Measurements from ENCODE around the gene OPHN1. TPM values are rescaled to one million over a fixed set of nuclear protein-coding genes. Genes with fewer than 3 reads are reported as not detected.

OPHN1 gene
- polyA plus RNA-seq, 1 donor from 2014 or later = 7.6 TPM

- Histone ChIP-seq H3K27ac (ENCODE audit: low read length) (no peak overlapping the region), H3K36me3 (ENCODE audit: insufficient read depth, low read length) (no peaks in the 10 kb centered on the region), H2AFZ (ENCODE audit: low read depth, low read length) (no peak overlapping the region), H3K9me3 (ENCODE audit: low read length) (no peaks in the 10 kb centered on the region), H3K79me2 (replicated peaks; ENCODE audit: insufficient read depth, low read length) (no peaks in the 10 kb centered on the region), H3K27me3 (ENCODE audit: insufficient read depth, low read depth, low read length) (no peaks in the 10 kb centered on the region), H3K4me2 (ENCODE audit: low read length) (no peak overlapping the region), H3K9me2 (ENCODE audit: insufficient read depth, low read length) (no peaks in the 10 kb centered on the region), H4K20me1 (ENCODE audit: insufficient read depth) (no peaks in the 10 kb centered on the region), H3K9ac (ENCODE audit: low read length) (no peak overlapping the region), H3K4me3 (ENCODE audit: low read length) (no peak overlapping the region), H3F3A (ENCODE audit: insufficient read depth, low read length, poor library complexity, severe bottlenecking) (no peaks in the 10 kb centered on the region)
- TF ChIP-seq RAD21 (conservative IDR thresholded peaks at IDR 0.05) (no peak), REST (IDR thresholded peaks at IDR 0.05; ENCODE audit: borderline replicate concordance) (no peak)
Observed at GRCh38 chrX:68113837-68114572, 319.3 kb downstream of the OPHN1 start.

- no peaks in the 10 kb centered on the region for H3K27me3 ChIP-seq (ENCODE audit: insufficient read depth, low read depth, low read length)
- H2AFZ ChIP-seq (ENCODE audit: low read depth, low read length) = no peak overlapping the region
- H3K79me2 ChIP-seq (replicated peaks; ENCODE audit: insufficient read depth, low read length) = no peaks in the 10 kb centered on the region
- no peaks in the 10 kb centered on the region for H3K9me3 ChIP-seq (ENCODE audit: low read length)
- no peaks in the 10 kb centered on the region for H3K36me3 ChIP-seq (ENCODE audit: insufficient read depth, low read length)
- no peak overlapping the region for H3K27ac ChIP-seq (ENCODE audit: low read length)
- no peaks in the 10 kb centered on the region for H3F3A ChIP-seq (ENCODE audit: insufficient read depth, low read length, poor library complexity, severe bottlenecking)
- H3K9me2 ChIP-seq (ENCODE audit: insufficient read depth, low read length) = no peaks in the 10 kb centered on the region
- no peak overlapping the region for H3K4me3 ChIP-seq (ENCODE audit: low read length)
- H3K9ac ChIP-seq (ENCODE audit: low read length) = no peak overlapping the region
- no peak for TF ChIP-seq EZH2 (IDR thresholded peaks at IDR 0.05; ENCODE audit: borderline replicate concordance, insufficient read depth, low read length, poor library complexity, severe bottlenecking)
- no peak for TF ChIP-seq CTCF (IDR thresholded peaks at IDR 0.05; ENCODE audit: poor library complexity, severe bottlenecking)
- no peak for TF ChIP-seq REST (IDR thresholded peaks at IDR 0.05; ENCODE audit: borderline replicate concordance)
- no peak for TF ChIP-seq SMC3 (conservative IDR thresholded peaks at IDR 0.05; ENCODE audit: poor library complexity)
- TF ChIP-seq RAD21 (conservative IDR thresholded peaks at IDR 0.05) = no peak
- no peak for TF ChIP-seq EP300 (conservative IDR thresholded peaks at IDR 0.05; ENCODE audit: poor library complexity, severe bottlenecking)
- no peak for TF ChIP-seq MXI1 (conservative IDR thresholded peaks at IDR 0.05; ENCODE audit: poor library complexity, severe bottlenecking)
- TF ChIP-seq TAF1 (IDR thresholded peaks at IDR 0.05; ENCODE audit: low read depth) = no peak
- TF ChIP-seq POLR2AphosphoS5 (IDR thresholded peaks at IDR 0.05) = no peak
- no peak overlapping the region for H3K4me2 ChIP-seq (ENCODE audit: low read length)
- H4K20me1 ChIP-seq (ENCODE audit: insufficient read depth) = no peaks in the 10 kb centered on the region
Observed at GRCh38 chrX:68112321-68112720, 321.0 kb downstream of the OPHN1 start.
